Measurements from ENCODE around the gene UPB1.

DNA sequence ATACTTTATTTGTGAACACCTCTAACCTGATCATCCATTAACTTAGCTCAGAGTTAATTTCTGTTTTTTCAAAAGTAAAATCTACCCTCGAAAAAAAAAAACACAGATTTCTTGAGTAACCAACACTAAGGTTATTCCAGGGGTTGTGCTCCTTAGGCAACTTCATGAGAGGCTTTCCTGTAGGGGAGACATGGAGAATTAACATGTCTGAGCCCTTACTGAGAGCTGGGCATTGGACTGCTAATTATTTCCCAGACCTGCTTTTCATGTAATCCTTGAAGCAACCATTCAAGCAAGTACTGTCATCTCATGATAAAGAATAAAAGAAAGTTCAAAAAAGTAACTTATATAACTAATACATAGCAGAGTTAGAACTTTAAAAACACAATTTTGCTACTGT, 13.5 kb upstream of the UPB1 start:
- no peak for TF ChIP-seq CTBP1 (IDR thresholded peaks at IDR 0.05; ENCODE audit: borderline replicate concordance)
- no peak for TF ChIP-seq PKNOX1 (IDR thresholded peaks at IDR 0.05)
- no peak for TF ChIP-seq TARDBP (IDR thresholded peaks at IDR 0.05)
- TF ChIP-seq SUZ12 (IDR thresholded peaks at IDR 0.05), result no peak
- no peak for TF ChIP-seq L3MBTL2 (conservative IDR thresholded peaks at IDR 0.05)
- TF ChIP-seq FOXA1 (IDR thresholded peaks at IDR 0.05), result no peak
- no peak for TF ChIP-seq FOXM1 (IDR thresholded peaks at IDR 0.05; ENCODE audit: borderline replicate concordance)
- no peak for TF ChIP-seq FOXK2 (IDR thresholded peaks at IDR 0.05)
- no peak for TF ChIP-seq BHLHE40 (IDR thresholded peaks at IDR 0.05; ENCODE audit: borderline replicate concordance)
- TF ChIP-seq ARNT (IDR thresholded peaks at IDR 0.05), result no peak
